HCT116 (cell line): Measurements from ENCODE around the gene IFIH1. TPM values are rescaled to one million over a fixed set of nuclear protein-coding genes. Genes with fewer than 3 reads are reported as not detected.

Experiments
- ATAC-seq: fragments of 200-7000 bp; cut with Tn5 transposase; 2 replicates; pipeline ENCODE4 v1.9.1; 2020; ENCODE audit warnings: mild to moderate bottlenecking, moderate library complexity
- BruUV-seq: library from RNA; stranded (reverse); fragments of 400-500 nt; replicated peaks from 2 replicates; lab custom pipeline; 2021; lab: Mats Ljungman, UMichigan
- CTCF ChIA-PET: fragments of 300-600 bp; sonication (Branson Sonifier 250); formaldehyde crosslinking; loops from one replicate; lab custom pipeline; 2021; ENCODE audit warnings: antibody characterized with exemption; lab: Charles Lee
- POLR2A ChIA-PET: fragments of 300-600, 350-600 bp; sonication (Branson Sonifier 250); formaldehyde crosslinking; loops from one replicate; lab custom pipeline; 2021; ENCODE audit warnings: antibody characterized with exemption; lab: Charles Lee
- RAD21 ChIA-PET, 2 experiments: fragments of 300-600 bp; sonication (Branson Sonifier 250); formaldehyde crosslinking; loops; one replicate each; lab custom pipeline; 2023; ENCODE audit warnings: low total read pairs in 2 of 2; ENCODE audit not compliant: uncharacterized antibody in 2 of 2, unreplicated experiment in 2 of 2, low non-redundant PET in 1 of 2; lab: Charles Lee
- DNase-seq: peaks from one replicate; pipeline ENCODE4 v3.0.0-alpha.2; 2010; ENCODE audit warnings: low read depth, low spot score
- H2AFZ ChIP-seq: fragments of 200-600 bp; shearing (Covaris generic), sonication (generic); 2 replicates; pipeline ENCODE4 v1.6.1; 2017; ENCODE audit warnings: low read depth, mixed run types, mixed read lengths, antibody characterized with exemption, low read length; ENCODE audit not compliant: poor library complexity, severe bottlenecking
- H3K27ac ChIP-seq: 2 replicates; pipeline ENCODE4 v1.5.1; 2012; ENCODE audit warnings: low read depth, low read length
- H3K27me3 ChIP-seq: fragments of 200-600 bp; sonication (generic); 2 replicates; pipeline ENCODE4 v1.6.1; 2016; ENCODE audit warnings: mixed run types, low read length, mixed read lengths; ENCODE audit not compliant: insufficient read depth
- H3K36me3 ChIP-seq, 2 experiments: fragments of 200-500 bp in 1 of 2; fragments of 200-600 bp in 1 of 2; sonication (Bioruptor generic) in 1 of 2; sonication (generic) in 1 of 2; 2 replicates each; pipeline versions ENCODE4 v1.5.1 to v1.6.1; 2014 to 2016; ENCODE audit warnings: low read length in 2 of 2, inconsistent platforms in 1 of 2, mixed read lengths in 1 of 2, mixed run types in 1 of 2; ENCODE audit not compliant: insufficient read depth in 2 of 2, control insufficient read depth in 1 of 2
- H3K4me1 ChIP-seq, 2 experiments: fragments of 200-600 bp in 1 of 2; sonication (generic) in 1 of 2; 2 replicates each; pipeline versions ENCODE4 v1.5.1 to v1.6.1; 2012 to 2017; ENCODE audit warnings: low read length in 2 of 2, inconsistent platforms in 1 of 2, mild to moderate bottlenecking in 1 of 2, mixed read lengths in 1 of 2, mixed run types in 1 of 2, moderate library complexity in 1 of 2; ENCODE audit not compliant: insufficient read depth in 2 of 2, control insufficient read depth in 1 of 2
- H3K4me2 ChIP-seq: fragments of 200-600 bp; sonication (generic); 2 replicates; pipeline ENCODE4 v1.6.1; 2017; ENCODE audit warnings: mixed run types, low read length, mixed read lengths
- H3K4me3 ChIP-seq, 2 experiments: fragments of 200-600 bp in 1 of 2; sonication (generic) in 1 of 2; replicated peaks in 1 of 2; 2 replicates each; pipeline ENCODE4 v1.5.1; 2011 to 2016; ENCODE audit warnings: low read length in 2 of 2, control low read depth in 1 of 2, low read depth in 1 of 2, mild to moderate bottlenecking in 1 of 2, mixed read lengths in 1 of 2, mixed run types in 1 of 2
- H3K79me2 ChIP-seq: fragments of 200-600 bp; sonication (generic); 2 replicates; pipeline ENCODE4 v1.6.1; 2017; ENCODE audit warnings: mild to moderate bottlenecking, mixed run types, low read length, moderate library complexity, mixed read lengths; ENCODE audit not compliant: insufficient read depth
- H3K9ac ChIP-seq: fragments of 200-600 bp; sonication (generic); 2 replicates; pipeline ENCODE4 v1.6.1; 2016; ENCODE audit warnings: low read length, mixed read lengths
- H3K9me2 ChIP-seq: fragments of 200-600 bp; sonication (generic), shearing (Covaris generic); 2 replicates; pipeline ENCODE4 v1.6.1; 2017; ENCODE audit warnings: mixed run types, mild to moderate bottlenecking, moderate library complexity; ENCODE audit not compliant: insufficient read depth
- H3K9me3 ChIP-seq, 2 experiments: fragments of 200-500 bp in 1 of 2; fragments of 200-600 bp in 1 of 2; sonication (Bioruptor generic) in 1 of 2; sonication (generic) in 1 of 2; 2 replicates each; pipeline ENCODE4 v1.6.1; 2014 to 2017; ENCODE audit warnings: low read length in 2 of 2, mixed read lengths in 2 of 2, inconsistent platforms in 1 of 2, low read depth in 1 of 2, mild to moderate bottlenecking in 1 of 2, mixed run types in 1 of 2, moderate library complexity in 1 of 2; ENCODE audit not compliant: control insufficient read depth in 1 of 2, insufficient read depth in 1 of 2
- H4K20me1 ChIP-seq: fragments of 200-600 bp; sonication (generic), shearing (Covaris generic); 2 replicates; pipeline ENCODE4 v1.6.1; 2017; ENCODE audit warnings: mixed run types, mild to moderate bottlenecking, moderate library complexity; ENCODE audit not compliant: insufficient read depth
- ATF3 ChIP-seq: IDR thresholded peaks from 2 replicates; pipeline ENCODE4 v1.6.1; 2012
- CEBPB ChIP-seq: IDR thresholded peaks from 2 replicates; pipeline ENCODE4 v1.6.1; 2012; ENCODE audit warnings: low read depth
- CTCF ChIP-seq, 3 experiments: fragments of 200-600 bp in 1 of 3; sonication (generic) in 1 of 3; IDR thresholded peaks in 2 of 3; conservative IDR thresholded peaks in 1 of 3; 2 replicates each; pipeline ENCODE4 v1.5.1; 2012 to 2017; ENCODE audit warnings: low read depth in 2 of 3, low read length in 2 of 3, antibody characterized with exemption in 1 of 3, borderline replicate concordance in 1 of 3, control low read depth in 1 of 3, mild to moderate bottlenecking in 1 of 3, mixed read lengths in 1 of 3, mixed run types in 1 of 3, moderate library complexity in 1 of 3; ENCODE audit not compliant: insufficient read depth in 1 of 3
- JUND ChIP-seq: IDR thresholded peaks from 2 replicates; pipeline ENCODE4 v1.6.1; 2012
- RAD21 ChIP-seq: IDR thresholded peaks from 2 replicates; pipeline ENCODE4 v1.6.1; 2012; ENCODE audit warnings: low read depth, mild to moderate bottlenecking
- REST ChIP-seq: IDR thresholded peaks from 2 replicates; pipeline ENCODE4 v1.6.1; 2012; ENCODE audit warnings: low read depth
- SP1 ChIP-seq: IDR thresholded peaks from 2 replicates; pipeline ENCODE4 v1.6.1; 2012; ENCODE audit warnings: low read depth
- TCF7L2 ChIP-seq: IDR thresholded peaks from 2 replicates; pipeline ENCODE4 v1.7.0; 2011; ENCODE audit warnings: borderline replicate concordance, inconsistent platforms; ENCODE audit not compliant: insufficient read depth, insufficient read length; ENCODE audit errors: extremely low read depth
- YY1 ChIP-seq: IDR thresholded peaks from 2 replicates; pipeline ENCODE4 v1.6.1; 2011; ENCODE audit warnings: low read length, low read depth, moderate library complexity, mild to moderate bottlenecking; ENCODE audit not compliant: insufficient replicate concordance; ENCODE audit errors: extremely low read depth
- ZBTB33 ChIP-seq: IDR thresholded peaks from 2 replicates; pipeline ENCODE4 v1.6.1; 2011; ENCODE audit warnings: mild to moderate bottlenecking, low read length, moderate library complexity; ENCODE audit not compliant: insufficient replicate concordance; ENCODE audit errors: extremely low read depth
- intact Hi-C: fragments of 100-400 bp; cut with micrococcal nuclease; formaldehyde crosslinking; loops from 2 replicates; pipeline ENCODE4 v1.10.0; 2022
- total RNA-seq: library from RNA; stranded (reverse); gene quantifications from one replicate; pipeline ENCODE4 v1.2.1, GENCODE V29; 2021; ENCODE audit not compliant: unreplicated experiment
- TF ChIP-seq, protein P1 (sequence below): IDR thresholded peaks from 2 replicates; pipeline ENCODE4 v1.6.1; 2012

Gene IFIH1
- total RNA-seq, 1 experiment from 2014 or later = 7.0 TPM

DNA sequence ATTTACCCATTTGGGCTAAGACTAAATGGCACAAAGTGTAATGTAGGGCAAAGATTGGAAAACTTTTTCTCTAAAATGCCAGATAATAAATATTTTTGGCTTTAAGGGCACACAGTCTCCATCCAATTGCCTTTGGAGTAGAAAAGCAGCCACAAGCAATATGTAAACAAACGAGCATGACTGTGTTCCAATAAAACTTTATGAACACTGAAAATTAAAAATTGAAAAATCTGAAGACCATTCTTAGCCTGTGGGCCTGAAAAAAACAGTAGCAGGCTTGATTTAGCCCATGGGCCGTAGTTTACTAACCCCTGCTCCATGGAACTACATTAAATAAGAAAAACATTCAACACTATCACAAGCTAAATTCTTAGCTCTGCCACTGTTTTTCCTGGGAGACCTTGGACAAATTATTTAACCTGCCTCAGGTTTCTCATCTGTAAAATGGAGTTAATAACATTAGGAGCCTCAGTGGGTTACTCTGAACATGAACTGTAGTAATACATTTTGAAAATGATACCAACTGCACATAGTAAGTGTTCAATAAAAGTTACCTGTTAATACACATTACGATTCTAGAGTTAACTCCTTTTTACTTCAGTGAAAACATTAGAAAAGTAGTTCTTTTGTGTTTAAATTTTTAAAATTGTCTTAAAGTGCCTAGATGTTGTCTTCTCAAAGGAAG is 1.3 kb downstream of the IFIH1 start:
- Histone ChIP-seq H4K20me1 (no peaks in the 10 kb centered on the region), H3K4me3 (peak overlapping the region; percentile 65 to 69), H3K4me1 (peaks cover 11 to 20% of the 10 kb centered on the region in 2 experiments), H3K9ac (peak overlapping the region; percentile 67), H3K36me3 (no peaks in the 10 kb centered on the region), H3K9me3 (no peaks in the 10 kb centered on the region), H3K79me2 (no peaks in the 10 kb centered on the region), H3K27ac (no peak overlapping the region), H3K27me3 (no peaks in the 10 kb centered on the region), H3K4me2 (peak overlapping the region; percentile 98), H3K9me2 (no peaks in the 10 kb centered on the region), H2AFZ (peak overlapping the region; percentile 96)
- ChIA-PET POLR2A (interaction anchor here (1.0 kb wide), 1 partner anchor 11 kb away, joined by 4 read pairs; no protein-coding TSS in a partner anchor), RAD21 (no interaction called here), CTCF (no interaction called here)
- no peak for ATAC-seq
- BruUV-seq = TSS peak; percentile 51
- intact Hi-C loops = no loop called here
- DNase-seq = no peak
- TF ChIP-seq JUND = no peak
- no peak for TF ChIP-seq SP1
- no peak for TF ChIP-seq ZBTB33
- no peak for TF ChIP-seq RAD21
- no peak for TF ChIP-seq REST
- TF ChIP-seq CTCF (IDR thresholded peaks at IDR 0.05 in 2 of 3, conservative IDR thresholded peaks at IDR 0.05 in 1 of 3; ENCODE audit: borderline replicate concordance in 1 of 3, insufficient read depth in 1 of 3, low read depth in 2 of 3, low read length in 2 of 3) = no peak
- TF ChIP-seq CEBPB = no peak
- no peak for TF ChIP-seq YY1
- TF ChIP-seq, protein P1, sequence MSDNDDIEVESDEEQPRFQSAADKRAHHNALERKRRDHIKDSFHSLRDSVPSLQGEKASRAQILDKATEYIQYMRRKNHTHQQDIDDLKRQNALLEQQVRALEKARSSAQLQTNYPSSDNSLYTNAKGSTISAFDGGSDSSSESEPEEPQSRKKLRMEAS = no peak
- TF ChIP-seq ATF3 = no peak
- TF ChIP-seq TCF7L2 = no peak
